HepG2 (cell line): ENCODE results near the gene UBE2D4. TPM values are rescaled to one million over a fixed set of nuclear protein-coding genes. Genes with fewer than 3 reads are reported as not detected.

Experiments used
- ARNTL ChIP-seq: sonication (generic); formaldehyde crosslinking; IDR thresholded peaks from 2 replicates; pipeline ENCODE4 v1.4.0; 2020; ENCODE audit warnings: mild to moderate bottlenecking, missing genetic modification reagents
- FOSL2 ChIP-seq: sonication (generic); formaldehyde crosslinking; IDR thresholded peaks from 2 replicates; pipeline ENCODE4 v1.4.0; 2020; ENCODE audit warnings: missing genetic modification reagents
- IRF2 ChIP-seq: IDR thresholded peaks from 2 replicates; pipeline ENCODE4 v1.6.1; 2018; ENCODE audit warnings: missing genetic modification reagents, missing compliant biosample characterization
- KLF13 ChIP-seq: sonication (generic); formaldehyde crosslinking; IDR thresholded peaks from 2 replicates; pipeline ENCODE4 v1.4.0; 2020; ENCODE audit warnings: mild to moderate bottlenecking, missing genetic modification reagents
- MYC ChIP-seq: sonication (generic); formaldehyde crosslinking; IDR thresholded peaks from 2 replicates; pipeline ENCODE4 v1.9.0; 2021; ENCODE audit warnings: missing genetic modification reagents, borderline replicate concordance
- NFE2L1 ChIP-seq: sonication (generic); formaldehyde crosslinking; IDR thresholded peaks from 2 replicates; pipeline ENCODE4 v1.4.0; 2020; ENCODE audit warnings: missing genetic modification reagents, mild to moderate bottlenecking, borderline replicate concordance
- PRDM15 ChIP-seq: sonication (generic); formaldehyde crosslinking; IDR thresholded peaks from 2 replicates; pipeline ENCODE4 v1.4.0; 2020; ENCODE audit warnings: missing genetic modification reagents
- RARA ChIP-seq: IDR thresholded peaks from 2 replicates; pipeline ENCODE4 v1.6.1; 2016; ENCODE audit warnings: missing genetic modification reagents, missing compliant biosample characterization
- RBAK ChIP-seq: sonication (generic); formaldehyde crosslinking; IDR thresholded peaks from 2 replicates; pipeline ENCODE4 v1.5.1; 2020; ENCODE audit warnings: mild to moderate bottlenecking, missing genetic modification reagents
- RBFOX2 ChIP-seq: fragments of 200-400 bp; formaldehyde crosslinking; IDR thresholded peaks from 2 replicates; pipeline ENCODE4 v1.6.1; 2017; ENCODE audit warnings: low read depth, mild to moderate bottlenecking, low read length
- SNRNP70 ChIP-seq: fragments of 200-400 bp; formaldehyde crosslinking; IDR thresholded peaks from 2 replicates; pipeline ENCODE4 v1.6.1; 2017; ENCODE audit warnings: mild to moderate bottlenecking, low read depth, low read length, moderate library complexity
- SOX5 ChIP-seq: IDR thresholded peaks from 2 replicates; pipeline ENCODE4 v1.6.1; 2016; ENCODE audit warnings: borderline replicate concordance
- TARDBP ChIP-seq: sonication (generic); formaldehyde crosslinking; IDR thresholded peaks from 2 replicates; pipeline ENCODE4 v1.8.0; 2022; ENCODE audit warnings: mild to moderate bottlenecking, missing genetic modification reagents
- TEAD3 ChIP-seq: optimal IDR thresholded peaks from 2 replicates; pipeline ENCODE3; 2016; ENCODE audit warnings: borderline replicate concordance
- ZHX2 ChIP-seq, 2 experiments: sonication (generic) in 1 of 2; formaldehyde crosslinking in 1 of 2; IDR thresholded peaks; 2 replicates each; pipeline versions ENCODE4 v1.6.1 to v1.9.0; 2014 to 2022; ENCODE audit warnings: antibody characterized with exemption in 1 of 2, borderline replicate concordance in 1 of 2, inconsistent platforms in 1 of 2, low read depth in 1 of 2, missing genetic modification reagents in 1 of 2
- ZNF235 ChIP-seq: sonication (generic); formaldehyde crosslinking; IDR thresholded peaks from 2 replicates; pipeline ENCODE4 v1.8.1; 2023; ENCODE audit warnings: mild to moderate bottlenecking, missing genetic modification reagents, borderline replicate concordance
- ZNF446 ChIP-seq: sonication (generic); formaldehyde crosslinking; IDR thresholded peaks from 2 replicates; pipeline ENCODE4 v1.5.0; 2020; ENCODE audit warnings: mild to moderate bottlenecking, missing genetic modification reagents
- ZNF615 ChIP-seq: sonication (generic); formaldehyde crosslinking; IDR thresholded peaks from 2 replicates; pipeline ENCODE4 v1.5.0; 2020; ENCODE audit warnings: mild to moderate bottlenecking, missing genetic modification reagents, borderline replicate concordance
- ZNF691 ChIP-seq: sonication (generic); formaldehyde crosslinking; IDR thresholded peaks from 2 replicates; pipeline ENCODE4 v1.4.0; 2020; ENCODE audit warnings: missing genetic modification reagents, low read depth, mild to moderate bottlenecking, borderline replicate concordance
- ZSCAN20 ChIP-seq: sonication (generic); formaldehyde crosslinking; IDR thresholded peaks from 2 replicates; pipeline ENCODE4 v1.4.0; 2020; ENCODE audit warnings: missing genetic modification reagents, mild to moderate bottlenecking, borderline replicate concordance
- polyA plus RNA-seq, 8 experiments: library from polyadenylated mRNA; depleted of rRNA in 3 of 8; stranded (reverse) in 7 of 8; unstranded in 1 of 8; fragments of >200 nt; fragmentation: Illumina TruSeq in 4 of 8; extraction: Trizol in 4 of 8; gene quantifications; 2 replicates each; pipeline versions ENCODE4 v1.2.1 to v1.2.3, GENCODE V29; 2011 to 2016; ENCODE audit warnings: low read depth in 4 of 8, missing spikeins in 1 of 8, mixed read lengths in 1 of 8; ENCODE audit not compliant: insufficient read depth in 1 of 8
- total RNA-seq, 5 experiments: library from RNA; depleted of rRNA; stranded (reverse); fragments of >200 nt; fragmentation: Illumina TruSeq; extraction: Trizol; gene quantifications; 2 replicates each; pipeline ENCODE4 v1.2.3, GENCODE V29; 2016; ENCODE audit warnings: low read depth in 1 of 5

The UBE2D4 gene
- total and polyA plus RNA-seq, 2 of the 13 experiments (the other 11 are each of a cell fraction or from before 2014, with no cell fraction given) = 9.9 to 16.0 TPM

- TF ChIP-seq TARDBP (CRISPR knock-in tag) (peak; percentile 88), RARA (CRISPR knock-in tag) (peak; percentile 93), RBFOX2 (no peak), SOX5 (CRISPR knock-in tag) (peak; percentile 77; the same call in 1 of the 2 replicates), TEAD3 (CRISPR knock-in tag) (peak; percentile 97), ZNF691 (CRISPR knock-in tag) (no peak), ZNF615 (peak; percentile 69; the same call in 1 of the 2 replicates), SNRNP70 (no peak), IRF2 (CRISPR knock-in tag) (peak; percentile 78), ARNTL (CRISPR knock-in tag) (no peak), PRDM15 (no peak), ZHX2 (IDR thresholded peaks at IDR 0.05; ENCODE audit: low read depth) (no peak), ZHX2 (CRISPR knock-in tag; IDR thresholded peaks at IDR 0.05; ENCODE audit: borderline replicate concordance) (no peak), NFE2L1 (CRISPR knock-in tag) (no peak), KLF13 (no peak), ZNF235 (CRISPR knock-in tag) (no peak), FOSL2 (CRISPR knock-in tag) (peak; percentile 93), ZSCAN20 (no peak), RBAK (CRISPR knock-in tag) (no peak), MYC (peak; percentile 49; the same call in 1 of the 2 replicates), ZNF446 (CRISPR knock-in tag) (no peak)
These were observed 20.9 kb upstream of the UBE2D4 start (continued) for GRCh38 chr7:43905209-43905946.
